ENCODE data around the gene CDADC1. TPM values are rescaled to one million over a fixed set of nuclear protein-coding genes. Genes with fewer than 3 reads are reported as not detected.

The CDADC1 gene
- total and polyA plus RNA-seq, 2 experiments from 2014 or later: 1.8 to 13.7 TPM

GRCh38 chr13:49220036-49220855 lies 27.5 kb upstream of the CDADC1 start, which contains the start of gene MLNR:
TSS of gene MLNR (plus strand) at chr13:49220338. CDS start at chr13:49220338, 0 bp downstream.
- Histone ChIP-seq H3K9me2 (ENCODE audit: insufficient read depth) (no peaks in the 10 kb centered on the region), H3K9ac (no peak within 1 kb of the TSS), H2AFZ (peak within 1 kb of the TSS; percentile 56), H3K4me3 (peak within 1 kb of the TSS; percentile 52), H3K36me3 (ENCODE audit: low read depth) (no peaks in the 10 kb centered on the region), H4K20me1 (ENCODE audit: insufficient read depth) (no peaks in the 10 kb centered on the region), H3K4me2 (ENCODE audit: unreplicated experiment) (peak within 1 kb of the TSS; percentile 40), H3K79me2 (ENCODE audit: insufficient read depth) (no peaks in the 10 kb centered on the region), H3K4me1 (ENCODE audit: insufficient read depth) (no peaks in the 10 kb centered on the region), H3K27me3 (replicated peaks; ENCODE audit: insufficient read depth) (peaks cover 65% of the 10 kb centered on the region), H3K27ac (no peak within 1 kb of the TSS), H3F3A (ENCODE audit: insufficient read depth) (no peaks in the 10 kb centered on the region), H3K9me3 (ENCODE audit: low read depth) (no peaks in the 10 kb centered on the region)
- TF ChIP-seq EZH2phosphoT487 (IDR thresholded peaks at IDR 0.05; ENCODE audit: insufficient read depth, low read depth): no peak
- TF ChIP-seq EZH2 (IDR thresholded peaks at IDR 0.05; ENCODE audit: insufficient read depth, poor library complexity, severe bottlenecking): peak; percentile 26
- peak; percentile 52 for DNase-seq
- 6 to 11% methylated on average over 66 to 83 of the region's 111 CpGs for WGBS, 2 experiments (ENCODE audit: low coverage in 1 of 2, low lambda C conversion rate in 2 of 2, missing lambda C conversion rate in 2 of 2)
- in situ Hi-C loops (cut with MboI): no loop called here

GRCh38 chr13:49220856-49221589 lies 26.7 kb upstream of the CDADC1 start:
- peak overlapping the region; percentile 56 for H2AFZ ChIP-seq
- peak; percentile 66 for TF ChIP-seq EZH2 (IDR thresholded peaks at IDR 0.05; ENCODE audit: insufficient read depth, poor library complexity, severe bottlenecking)
- TF ChIP-seq EZH2phosphoT487 (IDR thresholded peaks at IDR 0.05; ENCODE audit: insufficient read depth, low read depth): 0 out of 2 replicates have a peak, but pooled peaks have one; percentile 45
- H3K79me2 ChIP-seq (ENCODE audit: insufficient read depth): no peaks in the 10 kb centered on the region
- H3K4me3 ChIP-seq: peak overlapping the region; percentile 52
- WGBS, 2 experiments (ENCODE audit: low coverage in 1 of 2, low lambda C conversion rate in 2 of 2, missing lambda C conversion rate in 2 of 2): 3 to 5% methylated on average over 45 to 63 of the region's 73 CpGs
- H3K4me1 ChIP-seq (ENCODE audit: insufficient read depth): no peaks in the 10 kb centered on the region
- no peak overlapping the region for H3K27ac ChIP-seq
- no peaks in the 10 kb centered on the region for H3K36me3 ChIP-seq (ENCODE audit: low read depth)
- H3K9me3 ChIP-seq (ENCODE audit: low read depth): no peaks in the 10 kb centered on the region
- in situ Hi-C loops (cut with MboI): no loop called here
- H3K9ac ChIP-seq: no peak overlapping the region
- H4K20me1 ChIP-seq (ENCODE audit: insufficient read depth): no peaks in the 10 kb centered on the region
- H3K4me2 ChIP-seq (ENCODE audit: unreplicated experiment): peak overlapping the region; percentile 40
- DNase-seq: peak; percentile 53
- no peaks in the 10 kb centered on the region for H3F3A ChIP-seq (ENCODE audit: insufficient read depth)
- peaks cover 65% of the 10 kb centered on the region for H3K27me3 ChIP-seq (replicated peaks; ENCODE audit: insufficient read depth)
- H3K9me2 ChIP-seq (ENCODE audit: insufficient read depth): no peaks in the 10 kb centered on the region

DNA sequence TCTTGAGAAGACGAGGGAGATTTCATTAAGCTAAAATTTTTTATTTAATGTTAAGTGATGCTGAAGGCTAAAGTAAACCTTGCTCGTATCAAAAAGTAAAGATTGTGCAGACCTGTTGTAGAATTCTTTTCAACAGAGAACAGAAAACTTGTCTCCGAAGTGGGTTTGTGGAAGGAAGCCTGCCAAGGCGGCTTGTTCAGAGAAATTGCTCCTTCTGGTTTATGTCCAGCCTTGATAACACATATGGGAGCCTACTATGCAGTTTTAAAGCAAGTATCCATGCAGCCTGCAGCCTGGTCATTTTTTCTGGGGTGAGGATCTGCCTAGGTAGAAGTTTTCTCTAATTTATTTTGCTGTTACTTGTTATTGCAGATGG lies 26.1 kb upstream of the CDADC1 start:
- 66 to 76% methylated on average over 4 of the region's 4 CpGs for WGBS, 2 experiments (ENCODE audit: low coverage in 1 of 2, low lambda C conversion rate in 2 of 2, missing lambda C conversion rate in 2 of 2)
- Histone ChIP-seq H3K9me3 (ENCODE audit: low read depth) (no peaks in the 10 kb centered on the region), H3F3A (ENCODE audit: insufficient read depth) (no peaks in the 10 kb centered on the region), H4K20me1 (ENCODE audit: insufficient read depth) (no peaks in the 10 kb centered on the region), H3K4me2 (ENCODE audit: unreplicated experiment) (no peak overlapping the region), H3K4me1 (ENCODE audit: insufficient read depth) (no peaks in the 10 kb centered on the region), H3K36me3 (ENCODE audit: low read depth) (no peaks in the 10 kb centered on the region), H3K27me3 (replicated peaks; ENCODE audit: insufficient read depth) (peaks cover 65% of the 10 kb centered on the region), H3K9ac (no peak overlapping the region), H3K79me2 (ENCODE audit: insufficient read depth) (no peaks in the 10 kb centered on the region), H3K27ac (no peak overlapping the region), H3K9me2 (ENCODE audit: insufficient read depth) (no peaks in the 10 kb centered on the region), H3K4me3 (peak overlapping the region; percentile 52), H2AFZ (0 out of 2 replicates have a peak overlapping the region, but pooled peaks have one; percentile 56)
- in situ Hi-C loops (cut with MboI): no loop called here
- DNase-seq: no peak
- TF ChIP-seq EZH2phosphoT487 (IDR thresholded peaks at IDR 0.05; ENCODE audit: insufficient read depth, low read depth) (no peak), EZH2 (IDR thresholded peaks at IDR 0.05; ENCODE audit: insufficient read depth, poor library complexity, severe bottlenecking) (no peak)

- in situ Hi-C loops (cut with MboI): no loop called here
- Histone ChIP-seq H4K20me1 (ENCODE audit: insufficient read depth) (no peaks in the 10 kb centered on the region), H3K9me3 (ENCODE audit: low read depth) (no peaks in the 10 kb centered on the region), H3K36me3 (ENCODE audit: low read depth) (no peaks in the 10 kb centered on the region), H3K27me3 (replicated peaks; ENCODE audit: insufficient read depth) (peaks cover 33% of the 10 kb centered on the region), H3K4me3 (no peak overlapping the region), H3K4me1 (ENCODE audit: insufficient read depth) (no peaks in the 10 kb centered on the region), H3K9ac (no peak overlapping the region), H3K79me2 (ENCODE audit: insufficient read depth) (no peaks in the 10 kb centered on the region), H3F3A (ENCODE audit: insufficient read depth) (no peaks in the 10 kb centered on the region), H3K4me2 (ENCODE audit: unreplicated experiment) (no peak overlapping the region), H3K9me2 (ENCODE audit: insufficient read depth) (no peaks in the 10 kb centered on the region), H3K27ac (no peak overlapping the region), H2AFZ (no peak overlapping the region)
- WGBS, 2 experiments (ENCODE audit: low coverage in 1 of 2, low lambda C conversion rate in 2 of 2, missing lambda C conversion rate in 2 of 2): 7 to 22% methylated on average over 4 to 5 of the region's 5 CpGs
- peak; percentile 30 for DNase-seq
- TF ChIP-seq EZH2phosphoT487 (IDR thresholded peaks at IDR 0.05; ENCODE audit: insufficient read depth, low read depth) (no peak), EZH2 (IDR thresholded peaks at IDR 0.05; ENCODE audit: insufficient read depth, poor library complexity, severe bottlenecking) (no peak)
Measured at GRCh38 chr13:49225223-49226042, 22.3 kb upstream of the CDADC1 start.

Measured in GM23248 (cell line).